Measurements from ENCODE around the gene FRMD5.

The FRMD5 gene

DNA sequence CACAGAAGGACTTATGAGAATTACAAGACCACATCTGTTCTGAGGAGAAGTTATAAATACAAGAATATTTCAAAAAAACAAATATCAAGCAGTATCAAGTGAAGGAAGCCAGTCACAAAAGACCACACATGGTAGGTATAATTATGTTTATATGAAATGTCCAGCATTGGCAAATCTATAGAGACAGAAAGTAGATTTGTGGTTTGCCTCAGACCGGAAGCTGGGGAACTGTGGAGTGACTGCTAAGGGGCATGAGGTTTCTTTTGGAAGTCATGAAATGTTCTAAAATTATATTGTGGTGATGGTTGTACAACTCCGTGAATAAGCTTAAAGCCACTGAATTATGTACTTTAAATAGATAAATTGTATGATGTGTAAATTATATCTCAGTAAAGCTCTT, 136.9 kb downstream of the FRMD5 start:
- TF ChIP-seq, protein P1, sequence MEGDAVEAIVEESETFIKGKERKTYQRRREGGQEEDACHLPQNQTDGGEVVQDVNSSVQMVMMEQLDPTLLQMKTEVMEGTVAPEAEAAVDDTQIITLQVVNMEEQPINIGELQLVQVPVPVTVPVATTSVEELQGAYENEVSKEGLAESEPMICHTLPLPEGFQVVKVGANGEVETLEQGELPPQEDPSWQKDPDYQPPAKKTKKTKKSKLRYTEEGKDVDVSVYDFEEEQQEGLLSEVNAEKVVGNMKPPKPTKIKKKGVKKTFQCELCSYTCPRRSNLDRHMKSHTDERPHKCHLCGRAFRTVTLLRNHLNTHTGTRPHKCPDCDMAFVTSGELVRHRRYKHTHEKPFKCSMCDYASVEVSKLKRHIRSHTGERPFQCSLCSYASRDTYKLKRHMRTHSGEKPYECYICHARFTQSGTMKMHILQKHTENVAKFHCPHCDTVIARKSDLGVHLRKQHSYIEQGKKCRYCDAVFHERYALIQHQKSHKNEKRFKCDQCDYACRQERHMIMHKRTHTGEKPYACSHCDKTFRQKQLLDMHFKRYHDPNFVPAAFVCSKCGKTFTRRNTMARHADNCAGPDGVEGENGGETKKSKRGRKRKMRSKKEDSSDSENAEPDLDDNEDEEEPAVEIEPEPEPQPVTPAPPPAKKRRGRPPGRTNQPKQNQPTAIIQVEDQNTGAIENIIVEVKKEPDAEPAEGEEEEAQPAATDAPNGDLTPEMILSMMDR (IDR thresholded peaks at IDR 0.05; ENCODE audit: low read depth, low read length, missing control alignments), result no peak
- DNase-seq (ENCODE audit: extremely low read depth, low read depth), result no peak
- no peak overlapping the region for H3K4me3 ChIP-seq (replicated peaks; ENCODE audit: low read depth, low read length)

DNA sequence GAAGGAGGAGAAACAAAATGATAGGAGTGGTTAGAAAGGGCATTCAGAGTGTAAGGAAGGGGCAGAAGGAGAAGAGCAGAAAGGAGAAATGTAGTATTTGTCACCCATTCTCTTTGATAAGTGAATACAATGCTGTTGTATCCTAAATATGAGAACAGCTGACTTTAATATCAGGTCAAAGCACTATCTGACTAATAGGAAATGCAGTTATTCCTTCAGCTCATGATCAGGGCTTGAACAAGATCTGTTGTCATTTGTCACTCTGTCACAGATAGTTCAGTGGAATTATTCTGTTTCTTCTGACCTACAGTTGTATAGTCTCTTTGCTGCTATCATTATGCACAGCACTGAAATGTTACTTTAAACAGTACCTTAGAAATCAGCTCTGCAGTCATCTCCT, 149.4 kb downstream of the FRMD5 start:
- TF ChIP-seq, protein P1 (IDR thresholded peaks at IDR 0.05; ENCODE audit: low read depth, low read length, missing control alignments), result no peak
- DNase-seq (ENCODE audit: extremely low read depth, low read depth), result no peak
- no peak overlapping the region for H3K4me3 ChIP-seq (replicated peaks; ENCODE audit: low read depth, low read length)

DNA sequence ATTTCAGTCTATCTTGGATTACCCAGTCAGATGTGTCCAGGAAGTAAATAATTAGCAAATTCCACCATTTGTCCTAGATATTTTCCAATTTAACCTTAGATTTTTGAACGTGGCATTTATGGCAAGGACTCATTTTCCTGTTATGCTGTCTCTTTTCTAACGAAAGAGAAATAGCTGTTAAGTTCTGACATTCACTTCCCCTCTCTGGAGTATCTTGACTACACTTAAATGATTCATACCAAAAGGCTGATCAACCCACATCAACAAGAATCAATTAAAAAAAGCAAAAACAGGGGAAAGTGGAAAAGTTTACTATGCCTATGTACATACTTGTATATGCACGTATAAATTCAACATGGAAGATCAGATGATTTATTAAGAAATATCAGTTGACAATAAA, 149.9 kb downstream of the FRMD5 start:
- DNase-seq (ENCODE audit: extremely low read depth, low read depth), result no peak
- TF ChIP-seq, protein P1 (IDR thresholded peaks at IDR 0.05; ENCODE audit: low read depth, low read length, missing control alignments), result no peak

DNA sequence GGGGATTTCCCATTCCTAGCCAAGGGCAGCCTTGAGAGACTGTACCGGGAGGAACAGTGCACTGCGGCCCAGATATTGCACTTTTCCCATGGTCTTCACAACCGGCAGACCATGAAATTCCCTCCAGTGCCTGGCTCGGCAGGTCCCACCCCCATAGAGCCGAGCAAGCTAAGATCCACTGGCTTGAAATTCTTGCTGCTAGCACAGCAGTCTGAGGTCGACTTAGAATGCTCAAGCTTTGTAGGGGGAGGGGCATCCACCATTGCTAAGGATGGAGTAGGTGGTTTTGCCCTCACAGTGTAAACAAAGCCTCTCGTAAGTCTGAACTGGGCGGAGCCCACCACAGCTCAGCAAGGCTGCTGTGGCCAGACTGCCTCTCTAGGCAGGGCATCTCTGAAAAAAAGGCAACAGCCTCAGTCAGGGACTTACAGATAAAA, 156.3 kb downstream of the FRMD5 start:
- no peak for DNase-seq (ENCODE audit: extremely low read depth, low read depth)
- H3K4me3 ChIP-seq (replicated peaks; ENCODE audit: low read depth, low read length), result no peak overlapping the region
- TF ChIP-seq, protein P1 (IDR thresholded peaks at IDR 0.05; ENCODE audit: low read depth, low read length, missing control alignments), result no peak

More for the DNA sequence above, 149.9 kb downstream of the FRMD5 start:
- H3K4me3 ChIP-seq (replicated peaks; ENCODE audit: low read depth, low read length), result no peak overlapping the region

DNA sequence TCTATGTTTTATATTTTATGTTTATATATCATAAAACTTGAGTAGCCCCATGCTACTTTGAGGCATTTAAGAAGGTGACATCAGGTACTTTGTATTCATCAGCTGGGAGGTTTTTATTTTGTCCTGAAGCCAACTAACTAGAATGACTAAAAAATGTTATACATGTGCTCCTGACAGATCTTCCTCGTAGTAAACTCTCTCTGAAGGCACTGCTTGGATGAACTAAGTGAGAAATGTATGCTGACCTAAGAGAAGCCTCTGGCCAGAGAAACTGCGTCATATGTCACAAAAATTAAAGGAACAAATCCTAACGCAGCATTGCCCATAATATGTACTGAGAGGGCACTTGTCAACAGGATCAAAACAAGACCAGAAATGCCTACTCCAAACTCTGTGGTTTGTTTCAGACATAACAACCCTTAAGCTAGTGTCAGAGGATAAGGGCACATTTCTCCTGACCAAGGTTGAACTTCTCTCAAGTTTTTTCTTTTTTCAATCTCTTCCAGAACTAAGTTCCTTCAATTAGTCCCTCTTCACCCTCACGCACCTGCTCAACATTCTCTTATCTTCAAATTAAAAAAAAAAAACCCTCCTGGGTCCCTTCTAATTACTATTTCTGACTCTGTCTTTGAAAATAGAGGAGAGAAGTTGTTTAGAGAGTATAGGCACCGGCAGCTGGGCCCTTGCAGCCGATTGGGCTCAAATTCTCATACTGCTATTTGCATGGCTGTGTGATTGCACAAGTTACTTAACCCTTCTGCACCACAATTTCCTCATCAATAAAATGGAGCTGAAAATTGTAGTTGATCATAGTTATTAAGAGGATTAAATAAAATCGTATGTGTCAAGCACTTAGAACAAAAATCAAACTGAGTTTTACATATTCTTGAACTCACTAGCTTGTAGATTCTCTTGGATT, 159.0 kb downstream of the FRMD5 start:
- TF ChIP-seq, protein P1 (IDR thresholded peaks at IDR 0.05; ENCODE audit: low read depth, low read length, missing control alignments), result no peak
- H3K4me3 ChIP-seq (replicated peaks; ENCODE audit: low read depth, low read length), result no peak overlapping the region

DNA sequence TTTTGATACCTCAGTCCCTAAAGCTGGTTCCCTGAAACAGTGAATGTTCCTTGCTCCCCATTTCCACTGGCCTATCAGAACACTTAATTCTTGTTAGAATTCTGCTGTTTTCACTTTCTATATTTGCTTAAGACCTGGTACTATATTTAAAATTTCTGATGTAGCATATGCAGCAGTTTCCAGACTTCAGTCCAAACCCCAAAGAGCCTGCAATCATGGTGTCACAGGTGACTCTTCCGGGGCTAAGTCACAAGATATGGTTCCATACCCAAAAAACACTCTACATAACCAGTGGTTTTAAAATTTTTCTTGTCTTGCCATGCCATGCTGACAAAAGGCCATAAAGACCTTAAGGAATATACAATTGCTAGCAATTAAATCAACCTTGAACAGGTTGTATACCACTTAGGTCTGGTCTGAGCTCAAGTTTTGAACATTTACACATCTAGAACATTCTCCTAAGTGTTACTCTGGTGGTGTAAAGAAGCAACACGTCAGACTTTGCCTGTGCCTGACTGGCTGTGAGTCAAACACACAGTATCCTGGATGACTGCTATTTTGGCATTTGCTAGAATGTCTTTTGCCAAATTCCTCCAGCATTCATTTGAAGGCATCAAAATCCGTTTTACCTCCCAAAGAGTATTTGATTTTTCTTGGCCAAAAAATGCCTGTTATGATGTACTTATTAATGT, 160.0 kb downstream of the FRMD5 start:
- DNase-seq (ENCODE audit: extremely low read depth, low read depth), result no peak
- H3K4me3 ChIP-seq (replicated peaks; ENCODE audit: low read depth, low read length), result no peak overlapping the region
- TF ChIP-seq, protein P1 (IDR thresholded peaks at IDR 0.05; ENCODE audit: low read depth, low read length, missing control alignments), result no peak

More for the DNA sequence above, 159.0 kb downstream of the FRMD5 start:
- no peak for DNase-seq (ENCODE audit: extremely low read depth, low read depth)
